ENCODE measurements around the gene FAM217A. TPM values are rescaled to one million over a fixed set of nuclear protein-coding genes. Genes with fewer than 3 reads are reported as not detected.
"Not testable (repeated sequence)": the region's sequence is repeated elsewhere in the genome, so short reads cannot be mapped to it uniquely, and the experiment has no call there.

FAM217A gene
- total RNA-seq, 2 donors from 2014 or later: not detected

DNA sequence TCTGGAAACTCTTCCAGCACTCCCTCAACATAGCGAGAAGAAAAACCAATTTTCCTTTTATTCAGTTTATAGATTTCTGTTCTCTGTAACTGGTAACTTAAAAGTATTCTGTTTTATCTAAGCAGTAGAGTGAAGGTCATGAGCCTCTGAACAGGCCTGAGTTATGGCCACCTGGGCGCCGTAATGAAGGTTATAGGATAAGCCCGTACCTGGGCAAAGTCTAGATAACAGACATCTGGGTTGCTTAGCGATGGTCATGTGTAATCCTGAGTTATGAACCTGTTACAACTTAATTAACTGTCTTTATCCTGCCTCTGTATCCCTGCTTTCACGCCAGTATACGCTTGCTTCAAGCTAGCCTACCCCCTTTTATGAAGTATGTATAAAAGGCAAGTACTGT is 13.0 kb upstream of the FAM217A start:
- intact Hi-C loops (cut with DNase I): no loop called here
- no peak for DNase-seq (ENCODE audit: low spot score)

DNA sequence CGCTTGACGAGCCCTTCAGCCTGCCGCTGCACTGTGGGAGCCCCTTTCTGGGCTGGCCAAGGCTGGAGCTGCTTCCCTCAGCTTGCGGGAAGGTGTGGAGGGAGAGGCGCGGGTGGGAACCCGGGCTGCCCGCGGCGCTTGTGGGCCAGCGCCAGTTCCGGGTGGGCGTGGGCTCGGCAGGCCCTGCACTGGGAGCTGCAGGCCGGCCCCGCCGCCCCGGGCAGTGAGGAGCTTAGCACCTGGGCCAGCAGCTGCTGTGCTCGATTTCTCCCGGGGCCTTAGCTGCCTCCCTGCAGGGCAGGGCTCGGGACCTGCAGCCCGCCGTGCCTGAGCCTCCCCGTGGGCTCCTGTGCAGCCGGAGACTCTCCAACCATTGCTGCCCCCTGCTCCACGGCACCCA is 11.1 kb upstream of the FAM217A start:
- DNase-seq (ENCODE audit: low spot score); intact Hi-C loops (cut with DNase I): not testable (repeated sequence)

- no peak for DNase-seq (ENCODE audit: low spot score)
- intact Hi-C loops (cut with DNase I): no loop called here
Measured at GRCh38 chr6:4088704-4089103, 9.8 kb upstream of the FAM217A start.

GRCh38 chr6:4085332-4085700 is 6.4 kb upstream of the FAM217A start:
- intact Hi-C loops (cut with DNase I): no loop called here

DNA sequence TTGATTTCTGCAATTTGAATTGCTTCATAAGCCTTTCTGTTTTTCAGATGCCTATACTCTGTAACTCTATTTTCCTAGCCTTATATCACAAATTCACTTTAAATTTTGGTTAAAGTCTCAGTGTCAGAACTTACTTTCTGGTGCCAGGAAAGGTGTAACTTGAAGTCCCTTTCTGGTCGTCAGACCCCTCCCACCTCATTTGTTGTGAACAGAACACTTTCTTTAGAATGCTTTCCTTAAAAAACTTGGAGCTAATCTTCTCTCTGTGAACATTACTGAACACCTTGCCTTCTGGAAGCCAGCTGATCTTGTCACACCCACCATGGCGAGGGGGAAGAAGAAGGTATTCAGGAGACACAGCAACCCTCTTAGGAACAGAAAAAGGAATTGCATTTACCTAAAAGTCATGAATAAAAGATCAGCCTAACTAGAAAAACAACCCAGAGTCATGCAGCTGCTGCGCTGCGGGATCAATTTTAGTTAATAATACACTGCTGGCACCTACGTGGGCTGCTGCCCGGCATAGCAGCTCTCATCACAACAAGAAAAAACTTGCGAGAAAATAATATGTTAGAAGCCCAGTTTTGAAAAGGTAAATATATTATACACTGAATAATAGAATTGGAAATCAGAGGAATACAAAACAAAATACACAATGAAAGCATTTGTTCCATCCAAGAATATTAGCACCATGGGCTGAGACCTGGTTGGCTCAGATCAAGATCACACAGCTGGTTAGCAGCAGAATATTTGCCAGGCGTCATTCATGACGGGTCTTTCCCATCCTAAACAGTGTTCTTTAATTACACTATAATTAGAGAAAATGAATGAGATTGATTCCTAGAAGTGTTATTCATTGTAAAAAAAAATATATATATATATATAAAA is 5.8 kb upstream of the FAM217A start:
- no peak for DNase-seq (ENCODE audit: low spot score)
- intact Hi-C loops (cut with DNase I): no loop called here

More at GRCh38 chr6:4085332-4085700, 6.4 kb upstream of the FAM217A start:
- DNase-seq (ENCODE audit: low spot score): no peak

- no peak for DNase-seq (ENCODE audit: low spot score)
- intact Hi-C loops (cut with DNase I): loop anchor here in 1 of 2 donors (10.0 kb wide), 1 partner anchor 70 kb away; no protein-coding TSS in a partner anchor
Measured at GRCh38 chr6:4074478-4075235, 4.3 kb downstream of the FAM217A start.

- DNase-seq (ENCODE audit: low spot score): no peak
- intact Hi-C loops (cut with DNase I): loop anchor here in 1 of 2 donors (10.0 kb wide), 1 partner anchor 73 kb away; no protein-coding TSS in a partner anchor
Measured at GRCh38 chr6:4071330-4071729, 7.6 kb downstream of the FAM217A start.

- DNase-seq (ENCODE audit: low spot score): no peak
- intact Hi-C loops (cut with DNase I): loop anchor here in 1 of 2 donors (10.0 kb wide), 1 partner anchor 86 kb away; no protein-coding TSS in a partner anchor
Measured at GRCh38 chr6:4069199-4069598, 9.7 kb downstream of the FAM217A start.

GRCh38 chr6:4067673-4068072 is 11.3 kb downstream of the FAM217A start:
- intact Hi-C loops (cut with DNase I): loop anchor here in 1 of 2 donors (10.0 kb wide), 1 partner anchor 87 kb away; no protein-coding TSS in a partner anchor
- DNase-seq (ENCODE audit: low spot score): no peak

- DNase-seq (ENCODE audit: low spot score): no peak
- intact Hi-C loops (cut with DNase I): loop anchor here in 1 of 2 donors (10.0 kb wide), 1 partner anchor 89 kb away; no protein-coding TSS in a partner anchor
Measured at GRCh38 chr6:4066029-4066755, 12.7 kb downstream of the FAM217A start.

DNA sequence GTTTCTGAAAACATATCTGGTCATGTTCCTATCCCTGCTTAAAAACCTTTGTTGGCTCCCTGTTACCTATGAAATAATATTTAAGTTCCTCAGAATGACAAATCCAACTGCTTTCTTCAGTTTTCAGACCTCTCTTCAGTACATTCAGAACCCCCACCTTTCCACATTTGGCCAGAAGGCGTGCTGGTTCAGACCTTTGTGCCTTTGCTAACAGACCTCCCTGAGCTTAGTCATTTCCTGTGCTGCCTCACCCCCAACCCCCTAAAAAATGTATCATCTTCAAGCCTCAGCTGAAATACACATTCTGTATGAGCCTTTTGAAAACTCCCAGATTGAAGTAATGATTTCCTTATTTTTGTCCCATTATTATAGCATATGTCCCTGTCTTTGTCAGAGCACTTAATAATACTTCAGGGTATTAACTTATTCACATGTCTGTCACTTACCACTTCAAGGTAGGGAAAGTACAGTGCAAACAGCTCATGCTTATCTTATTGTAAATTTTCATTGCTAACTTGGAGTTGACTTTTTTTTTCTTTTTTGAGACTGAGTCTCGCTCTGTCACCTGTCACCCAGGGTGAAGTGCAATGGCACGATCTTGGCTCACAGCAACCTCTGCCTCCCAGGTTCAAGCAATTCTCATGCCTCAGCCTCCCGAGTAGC is 19.7 kb downstream of the FAM217A start:
- DNase-seq (ENCODE audit: low spot score): no peak
- intact Hi-C loops (cut with DNase I): no loop called here

- DNase-seq (ENCODE audit: low spot score): no peak
- intact Hi-C loops (cut with DNase I): no loop called here
Measured at GRCh38 chr6:4057036-4057435, 21.9 kb downstream of the FAM217A start.

DNA sequence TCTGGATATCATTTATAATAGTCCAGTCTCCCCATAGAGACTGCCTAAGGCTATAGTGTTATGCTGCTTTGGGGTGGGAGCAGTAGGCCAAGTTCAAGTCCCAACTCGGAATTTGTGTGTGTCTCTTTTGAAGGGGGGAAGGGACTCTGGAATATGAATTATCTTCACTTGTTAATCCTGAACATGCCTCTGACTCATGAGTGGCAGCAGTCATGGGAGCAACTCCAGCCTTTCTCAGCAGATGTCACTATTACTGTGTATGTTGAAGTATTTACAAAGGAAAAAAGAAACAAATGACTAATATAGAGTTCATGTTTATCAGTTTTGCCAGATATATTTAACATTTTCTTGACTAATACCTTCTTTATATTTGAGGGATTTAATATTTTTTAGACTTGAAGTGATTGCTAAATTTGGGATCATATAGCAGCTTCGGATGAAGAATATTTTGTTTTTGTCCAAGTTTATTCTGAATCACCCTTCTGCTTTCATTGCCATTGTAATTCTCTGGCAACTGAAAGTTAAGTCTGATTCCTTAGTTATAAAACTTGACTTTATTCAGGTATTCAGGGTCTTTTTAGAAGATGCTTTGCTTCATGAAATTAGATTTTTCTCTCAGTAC is 23.4 kb downstream of the FAM217A start:
- DNase-seq (ENCODE audit: low spot score): no peak
- intact Hi-C loops (cut with DNase I): no loop called here

GRCh38 chr6:4049246-4049645 is 29.7 kb downstream of the FAM217A start:
- no peak for DNase-seq (ENCODE audit: low spot score)
- intact Hi-C loops (cut with DNase I): no loop called here

GRCh38 chr6:4041480-4041879 is 37.5 kb downstream of the FAM217A start:
- intact Hi-C loops (cut with DNase I): no loop called here
- DNase-seq (ENCODE audit: low spot score): no peak

DNA sequence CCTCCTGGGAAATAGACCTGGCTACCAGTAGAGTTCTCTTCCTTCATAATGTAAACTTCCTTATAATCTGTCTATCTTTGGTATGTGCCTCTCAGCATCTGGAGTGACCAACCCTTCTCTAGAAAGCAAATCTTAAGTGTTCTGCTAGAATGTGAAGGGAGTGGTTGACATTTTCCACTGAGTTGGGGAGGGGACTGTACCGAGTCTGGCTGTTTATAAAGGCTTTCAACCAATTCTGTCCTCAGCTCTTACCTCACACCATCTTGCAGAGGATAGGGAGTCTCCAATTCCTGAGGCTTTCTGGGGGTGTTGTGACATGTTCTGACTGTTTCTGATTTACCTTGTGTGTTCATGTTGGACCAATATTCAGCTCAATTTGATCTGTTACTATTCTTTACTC is 39.6 kb downstream of the FAM217A start:
- no peak for DNase-seq (ENCODE audit: low spot score)
- intact Hi-C loops (cut with DNase I): no loop called here

- intact Hi-C loops (cut with DNase I): loop anchor here in 1 of 2 donors (2.0 kb wide), 1 partner anchor 58 kb away; no protein-coding TSS in a partner anchor
- no peak for DNase-seq (ENCODE audit: low spot score)
Measured at GRCh38 chr6:4036581-4036980, 42.4 kb downstream of the FAM217A start.

GRCh38 chr6:4032475-4032874 is 46.5 kb downstream of the FAM217A start:
- DNase-seq (ENCODE audit: low spot score): no peak
- intact Hi-C loops (cut with DNase I): no loop called here
